CD4-positive, alpha-beta T cell treated with Interleukin-6 at 100 ng/mL for 8 hours (primary cell): ENCODE data around the gene EGR2.
A peak's percentile ranks its signal among the peaks of the same experiment; 100 is the strongest.

Experiments used
- DNase-seq: peaks from one replicate; pipeline ENCODE4 v3.0.0-alpha.2; 2020; ENCODE audit warnings: mixed read lengths, low spot score

EGR2 gene

DNA sequence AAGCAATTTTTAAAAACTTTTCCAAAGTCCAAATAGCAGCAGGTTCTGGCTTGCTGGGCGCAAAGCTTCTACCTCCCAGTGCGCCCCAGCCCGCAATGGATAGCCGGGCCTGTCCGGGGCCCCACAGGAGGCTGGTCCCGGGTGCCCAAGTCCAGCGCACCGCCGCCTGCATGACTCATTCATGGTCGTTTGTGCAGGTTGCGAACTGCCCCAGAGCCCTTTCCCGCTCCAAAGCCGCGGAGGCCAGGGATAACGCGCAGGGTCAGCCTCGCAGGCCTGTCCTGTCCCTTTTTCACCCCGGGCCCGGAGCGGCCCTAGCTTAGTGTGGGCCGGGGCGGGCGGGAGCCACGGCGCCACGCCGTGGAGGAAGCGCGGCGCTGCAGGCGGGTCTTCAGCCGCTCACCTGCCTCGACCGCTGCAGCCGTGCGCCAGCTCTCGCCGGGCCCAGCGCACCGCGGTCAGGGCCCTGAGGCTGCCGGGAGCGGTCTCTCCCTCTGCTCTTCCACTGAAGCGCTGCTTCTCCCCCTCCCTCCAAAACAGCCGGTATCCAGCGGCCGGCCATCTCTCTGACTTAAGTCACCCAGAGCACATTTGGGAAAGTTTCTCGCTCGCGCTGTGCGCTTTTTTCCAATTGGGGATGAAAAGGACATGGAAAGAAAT lies 1.7 kb upstream of the EGR2 start:
- peak; percentile 56 for DNase-seq

DNA sequence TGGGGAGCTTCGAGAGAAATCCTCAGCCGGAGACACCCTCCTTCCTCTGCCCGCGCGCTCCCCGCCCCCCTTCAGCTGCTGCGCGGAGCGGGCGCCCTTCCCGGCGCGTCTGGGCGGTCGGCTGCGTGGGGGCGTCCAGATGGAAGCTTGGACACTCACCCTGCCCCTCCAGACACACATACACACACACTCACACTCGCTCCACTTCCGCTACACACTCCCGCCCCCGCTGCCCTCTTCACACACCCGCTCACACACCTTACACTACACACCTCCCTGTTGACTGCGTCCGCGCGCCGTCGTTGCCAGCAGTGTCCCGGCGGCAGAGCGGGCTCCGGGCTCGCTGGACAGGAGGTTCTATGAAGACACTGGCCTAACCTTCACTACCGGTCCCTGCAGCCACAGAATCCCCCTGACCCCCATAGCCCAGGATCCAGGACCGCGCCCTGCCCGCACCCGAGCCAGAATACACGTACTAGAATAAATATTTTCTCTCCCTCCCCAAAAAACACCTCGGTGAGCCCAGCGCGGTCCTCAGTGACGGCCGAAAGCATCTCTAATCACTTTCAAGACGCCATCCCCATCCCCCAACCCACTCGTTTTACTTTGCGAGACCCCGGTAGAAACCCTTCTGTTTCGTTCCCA lies 1.1 kb upstream of the EGR2 start:
- no peak for DNase-seq

DNA sequence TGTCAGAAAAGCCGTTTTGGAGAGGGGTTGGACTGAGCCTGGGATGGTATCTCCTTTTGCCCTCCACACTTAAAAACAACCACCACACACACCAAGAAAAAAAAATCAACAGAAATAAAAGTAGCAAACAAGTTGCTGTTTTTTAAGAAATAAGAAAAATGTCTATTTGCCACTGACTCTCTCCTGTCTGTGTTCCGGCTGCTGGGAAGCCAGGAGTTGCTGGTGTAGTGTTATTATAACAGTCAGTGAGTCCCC lies 163 bp downstream of the EGR2 start:
- DNase-seq: no peak

DNA sequence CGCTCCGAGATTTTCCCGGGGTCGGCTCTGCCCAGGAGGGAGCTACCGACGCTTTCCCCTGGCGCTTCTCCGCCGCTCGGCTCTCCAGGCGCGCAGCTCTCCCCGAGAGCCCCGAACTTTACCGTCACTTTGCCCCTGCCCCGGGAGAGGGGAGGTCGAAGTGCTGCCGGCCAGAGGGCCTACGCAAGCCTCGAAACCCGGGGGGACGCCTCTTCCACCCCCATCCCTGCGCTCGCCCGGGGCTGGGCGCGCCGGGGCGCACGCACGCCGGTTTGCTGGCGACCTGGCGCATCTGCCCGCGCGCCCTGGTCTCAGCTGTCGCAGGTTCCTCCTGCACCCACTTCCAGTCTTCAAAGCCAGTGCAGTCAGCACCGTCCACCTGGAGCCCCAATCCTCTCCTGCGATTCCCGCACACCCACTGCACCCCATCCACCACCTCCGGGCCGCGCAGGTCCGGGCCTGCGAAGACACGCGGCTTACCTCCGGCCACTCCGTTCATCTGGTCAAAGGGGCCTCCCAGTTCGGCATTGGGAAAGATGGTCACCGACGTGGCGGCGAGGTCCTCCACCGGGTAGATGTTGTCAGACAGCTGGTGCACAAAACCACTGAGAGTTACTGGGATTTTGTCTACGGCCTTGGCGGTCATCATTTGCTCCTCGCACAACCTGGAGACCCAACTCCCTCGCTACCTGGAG lies 638 bp downstream of the EGR2 start:
- DNase-seq: no peak

DNA sequence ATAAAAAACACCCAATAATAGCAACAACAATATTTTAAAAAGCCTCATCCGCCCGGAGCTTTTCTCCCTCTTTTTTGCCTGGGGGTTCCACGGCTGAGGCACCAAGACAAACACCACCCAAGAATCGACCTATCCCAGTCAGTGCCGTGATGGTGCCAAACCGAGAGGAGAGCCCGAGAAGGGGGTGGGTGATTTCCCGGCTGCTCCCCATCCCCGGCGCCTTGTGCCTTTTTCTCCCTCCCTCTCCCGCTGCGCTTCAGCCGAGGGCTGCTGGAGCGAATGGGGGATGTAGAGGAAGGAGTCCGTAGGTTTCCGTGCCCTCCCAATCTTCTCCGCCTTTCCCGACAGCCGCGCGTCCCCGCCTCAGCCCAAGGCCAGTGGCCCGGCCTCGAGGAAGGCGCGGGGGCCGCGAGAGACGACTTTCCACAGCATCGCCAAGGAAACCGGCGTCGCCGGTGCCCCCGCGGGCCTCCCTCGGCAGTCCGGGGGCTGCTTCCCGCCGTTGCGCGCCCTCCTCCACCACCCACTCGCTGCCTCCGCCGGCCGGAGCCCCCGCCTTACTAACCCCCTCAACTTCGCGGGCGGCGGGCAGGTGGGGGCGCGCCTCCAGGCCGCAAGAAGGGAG lies 1.3 kb downstream of the EGR2 start:
- no peak for DNase-seq

DNA sequence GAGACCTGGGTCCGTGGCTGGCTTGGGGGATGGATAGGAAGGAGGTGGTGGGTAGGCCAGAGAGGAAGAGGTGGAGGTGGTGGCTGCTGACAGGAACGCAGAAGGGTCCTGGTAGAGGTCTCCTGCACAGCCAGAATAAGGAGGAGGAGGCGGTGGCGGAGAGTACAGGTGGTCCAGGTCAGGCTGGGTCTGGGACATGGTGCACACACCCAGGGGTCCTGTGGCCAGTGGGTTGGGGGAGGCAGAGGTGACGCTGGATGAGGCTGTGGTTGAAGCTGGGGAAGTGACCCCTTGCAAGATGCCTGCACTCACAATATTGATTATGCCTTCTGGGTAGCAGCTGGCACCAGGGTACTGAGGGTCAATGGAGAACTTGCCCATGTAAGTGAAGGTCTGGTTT lies 2.2 kb downstream of the EGR2 start:
- DNase-seq: no peak

DNA sequence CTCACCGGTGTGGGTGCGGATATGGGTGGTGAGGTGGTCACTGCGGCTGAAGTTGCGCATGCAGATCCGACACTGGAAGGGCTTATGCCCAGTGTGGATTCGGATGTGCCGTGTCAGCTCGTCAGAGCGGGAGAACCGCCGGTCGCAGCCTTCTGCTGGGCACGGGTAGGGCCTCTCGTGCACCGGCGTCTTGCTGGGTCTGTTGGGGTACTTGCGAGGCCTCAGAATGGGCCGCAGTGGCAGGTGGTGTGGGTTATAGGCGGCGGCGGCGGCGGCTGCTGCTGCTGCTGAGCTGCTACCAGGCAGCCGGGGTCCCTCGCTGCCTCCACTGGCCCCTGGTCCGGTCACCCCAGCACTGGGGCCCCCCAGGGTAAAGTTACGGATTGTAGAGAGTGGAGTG lies 2.7 kb downstream of the EGR2 start:
- no peak for DNase-seq

DNA sequence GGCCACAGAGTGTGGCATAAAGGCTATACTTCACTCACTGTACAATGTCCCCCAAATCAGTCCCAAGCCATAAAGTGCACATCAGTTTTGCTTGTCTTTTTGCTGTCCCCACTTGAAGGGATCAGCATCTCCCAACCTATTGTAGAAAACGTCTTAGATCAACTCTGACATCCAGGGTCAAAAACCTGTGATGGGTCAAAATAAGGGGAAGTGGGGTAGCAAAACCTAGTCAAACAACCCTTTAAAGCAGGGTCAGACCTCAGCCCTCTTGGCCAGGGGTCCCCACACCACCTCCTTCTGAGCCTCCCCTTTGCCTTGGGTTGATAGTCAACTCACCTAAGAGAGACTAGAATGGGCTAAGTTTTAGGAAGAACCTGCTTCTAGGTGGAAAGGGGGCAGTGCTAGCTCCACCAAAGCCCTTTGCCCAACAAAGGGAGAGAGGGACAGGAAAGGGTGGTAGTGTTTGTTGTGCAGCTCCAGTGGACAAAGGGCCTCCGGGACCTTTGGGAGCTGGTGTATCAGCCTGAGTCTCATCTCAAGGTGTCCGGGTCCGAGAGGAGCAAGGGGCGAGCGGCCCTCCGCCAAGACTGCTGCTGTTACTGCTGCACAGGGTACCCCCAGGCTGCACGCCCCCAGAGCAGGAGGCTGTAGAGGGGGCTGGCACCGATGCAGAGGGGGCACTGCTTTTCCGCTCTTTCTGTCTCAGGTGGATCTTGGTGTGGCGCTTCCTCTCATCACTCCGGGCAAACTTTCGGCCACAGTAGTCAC lies 3.3 kb downstream of the EGR2 start:
- DNase-seq: no peak

DNA sequence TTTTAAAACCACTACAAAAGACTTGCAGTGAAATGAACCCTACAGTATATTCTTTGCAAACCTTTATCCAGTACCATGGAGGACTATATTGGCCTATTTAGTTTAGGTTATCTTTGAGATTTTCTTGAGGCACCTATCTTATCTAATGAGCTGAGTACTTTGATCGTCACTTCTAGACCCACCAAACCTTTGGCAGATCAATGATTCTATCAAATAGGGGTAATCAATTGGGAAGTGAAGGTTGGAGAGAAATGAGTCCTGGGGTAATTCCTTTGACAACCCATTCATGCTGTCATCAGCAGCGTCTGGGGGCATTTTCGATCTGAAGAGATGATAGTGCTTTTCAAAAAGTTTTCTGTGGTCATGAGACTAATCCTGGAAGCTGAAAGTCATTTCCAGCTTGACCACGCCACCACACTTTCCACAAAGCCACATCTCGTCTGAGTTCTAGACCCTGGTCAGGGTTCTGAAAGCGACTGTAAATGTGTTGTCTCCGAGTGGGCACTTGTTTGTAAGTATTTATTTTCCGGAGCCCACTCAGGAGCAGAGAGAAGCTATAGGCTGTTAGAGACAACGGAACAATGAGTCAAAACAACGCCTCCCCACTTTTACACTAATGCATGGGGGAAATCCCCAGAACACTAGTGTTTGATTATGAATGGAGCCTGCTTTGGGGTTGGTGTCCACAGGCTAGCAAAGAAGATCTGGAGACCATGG lies 4.8 kb downstream of the EGR2 start:
- no peak for DNase-seq

DNA sequence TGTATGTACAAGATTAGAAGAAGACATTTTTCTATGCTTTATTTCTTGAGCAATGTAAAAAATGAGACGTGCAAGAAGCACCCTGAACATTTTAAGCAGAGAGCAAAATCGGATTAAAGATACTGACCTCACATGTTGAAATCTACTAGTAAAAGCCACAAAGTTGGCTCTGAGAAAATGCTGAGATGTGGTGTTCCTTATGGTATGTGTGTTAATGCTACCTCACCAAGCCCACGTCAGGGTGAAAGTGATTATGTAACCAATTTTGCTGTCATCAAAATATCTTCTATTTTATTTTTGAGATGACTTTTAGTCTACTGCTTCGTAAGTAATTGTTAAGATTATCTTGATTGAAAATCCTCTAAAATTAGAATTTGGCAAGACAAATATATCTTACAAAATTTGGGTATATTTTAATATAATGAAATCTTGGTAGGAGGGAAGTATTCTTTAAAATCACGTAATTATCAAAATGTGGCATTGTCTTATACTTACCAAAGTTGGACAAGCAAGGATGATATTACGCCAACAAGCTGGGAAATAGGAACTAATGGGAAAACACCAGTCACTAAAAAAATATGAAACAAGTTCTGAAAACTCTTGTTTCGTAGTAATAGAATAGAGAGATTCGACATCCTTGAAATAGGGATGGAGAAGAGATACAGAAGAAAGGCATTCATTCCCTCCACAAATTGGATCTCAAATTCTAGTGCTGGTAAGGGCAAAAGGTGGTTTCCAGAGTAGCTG lies 5.8 kb downstream of the EGR2 start:
- no peak for DNase-seq

DNA sequence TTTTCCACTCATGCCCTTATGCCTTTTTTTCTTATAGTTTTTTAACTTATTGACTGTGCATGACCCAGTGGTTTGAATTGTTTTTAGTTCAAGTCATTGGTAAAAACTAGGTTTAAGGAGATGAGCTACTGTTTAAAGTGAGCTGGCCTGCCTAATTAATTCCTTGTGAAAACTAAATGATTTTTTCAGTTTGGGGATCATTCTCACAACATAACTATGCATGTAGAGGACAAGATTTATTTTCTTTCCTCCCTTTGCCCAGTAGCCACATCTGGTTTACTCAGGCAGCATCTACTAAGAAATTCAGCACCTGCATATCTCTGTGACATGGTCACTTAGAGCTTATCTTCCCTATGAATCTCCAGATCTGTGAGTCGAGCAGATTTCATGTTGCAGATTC lies 9.9 kb downstream of the EGR2 start:
- no peak for DNase-seq

DNA sequence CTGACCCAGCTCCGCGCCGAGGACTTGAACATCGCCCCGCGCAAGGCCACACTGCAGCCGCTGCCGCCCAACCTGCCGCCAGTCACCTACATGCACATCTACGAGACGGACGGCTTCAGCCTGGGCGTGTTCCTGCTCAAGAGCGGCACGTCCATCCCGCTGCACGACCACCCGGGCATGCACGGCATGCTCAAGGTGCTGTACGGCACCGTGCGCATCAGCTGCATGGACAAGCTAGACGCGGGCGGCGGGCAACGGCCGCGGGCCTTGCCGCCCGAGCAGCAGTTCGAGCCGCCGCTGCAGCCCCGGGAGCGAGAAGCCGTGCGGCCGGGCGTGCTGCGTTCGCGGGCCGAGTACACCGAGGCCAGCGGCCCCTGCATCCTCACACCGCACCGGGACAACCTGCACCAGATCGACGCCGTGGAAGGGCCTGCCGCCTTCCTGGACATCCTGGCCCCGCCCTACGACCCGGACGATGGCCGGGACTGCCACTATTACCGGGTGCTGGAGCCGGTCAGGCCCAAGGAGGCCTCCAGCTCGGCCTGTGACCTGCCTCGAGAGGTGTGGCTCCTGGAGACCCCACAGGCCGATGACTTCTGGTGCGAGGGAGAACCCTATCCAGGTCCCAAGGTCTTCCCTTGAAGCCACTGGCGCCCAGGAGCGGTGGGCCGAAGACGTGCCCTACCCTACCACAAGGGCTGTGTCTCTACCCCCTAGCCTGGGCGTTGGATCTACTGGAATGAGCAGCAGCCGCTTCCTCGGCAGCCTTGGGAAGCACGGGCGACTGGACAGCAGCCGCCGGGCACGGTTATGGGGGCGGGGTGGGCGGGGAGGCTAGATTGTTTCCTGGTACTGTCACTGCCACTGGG lies 10.7 kb downstream of the EGR2 start:
- DNase-seq: no peak

DNA sequence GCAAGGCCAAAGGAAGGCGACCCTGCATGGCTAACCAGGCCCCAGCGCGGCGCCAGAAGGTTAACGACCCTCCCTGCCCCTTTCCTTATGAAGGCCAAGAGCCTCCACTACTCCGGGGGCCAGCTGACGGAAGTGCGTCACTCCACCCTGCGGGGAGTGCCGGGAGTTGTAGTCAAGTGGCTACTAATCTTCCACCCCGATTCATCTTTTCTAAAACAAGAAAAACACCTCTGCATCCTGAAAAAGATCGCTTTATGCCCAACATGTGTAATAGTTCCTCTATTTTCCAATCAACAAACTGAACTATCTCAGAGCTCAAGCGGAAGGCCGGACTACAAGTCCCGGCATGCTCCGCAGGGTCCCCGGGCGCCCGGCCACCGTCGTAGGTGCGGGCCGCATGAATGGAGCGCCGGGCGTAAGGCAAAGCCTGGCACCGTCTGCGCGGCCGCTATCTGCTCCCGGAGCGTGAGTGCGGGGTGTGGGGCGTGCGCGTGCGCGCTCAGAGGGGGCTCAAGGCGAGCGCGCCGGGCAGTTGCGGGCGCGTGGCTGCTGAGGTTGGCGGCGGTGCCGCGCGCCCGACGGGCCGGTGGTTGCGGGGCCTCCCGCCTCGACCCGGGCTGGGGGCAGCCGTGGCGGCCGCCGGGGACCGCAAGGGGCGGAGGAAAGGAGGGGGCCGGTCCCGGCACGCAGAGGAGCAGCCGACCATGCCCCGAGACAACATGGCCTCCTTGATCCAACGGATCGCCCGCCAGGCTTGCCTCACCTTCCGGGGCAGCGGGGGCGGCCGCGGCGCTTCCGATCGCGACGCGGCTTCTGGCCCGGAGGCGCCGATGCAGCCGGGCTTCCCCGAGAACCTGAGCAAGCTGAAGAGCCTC lies 11.6 kb downstream of the EGR2 start, which contains the start of gene ADO:
TSS of gene ADO (plus strand) at position 365 of the 875 bp plus-strand sequence. CDS start at position 705, 340 bp downstream.
- DNase-seq: peak; percentile 72

DNA sequence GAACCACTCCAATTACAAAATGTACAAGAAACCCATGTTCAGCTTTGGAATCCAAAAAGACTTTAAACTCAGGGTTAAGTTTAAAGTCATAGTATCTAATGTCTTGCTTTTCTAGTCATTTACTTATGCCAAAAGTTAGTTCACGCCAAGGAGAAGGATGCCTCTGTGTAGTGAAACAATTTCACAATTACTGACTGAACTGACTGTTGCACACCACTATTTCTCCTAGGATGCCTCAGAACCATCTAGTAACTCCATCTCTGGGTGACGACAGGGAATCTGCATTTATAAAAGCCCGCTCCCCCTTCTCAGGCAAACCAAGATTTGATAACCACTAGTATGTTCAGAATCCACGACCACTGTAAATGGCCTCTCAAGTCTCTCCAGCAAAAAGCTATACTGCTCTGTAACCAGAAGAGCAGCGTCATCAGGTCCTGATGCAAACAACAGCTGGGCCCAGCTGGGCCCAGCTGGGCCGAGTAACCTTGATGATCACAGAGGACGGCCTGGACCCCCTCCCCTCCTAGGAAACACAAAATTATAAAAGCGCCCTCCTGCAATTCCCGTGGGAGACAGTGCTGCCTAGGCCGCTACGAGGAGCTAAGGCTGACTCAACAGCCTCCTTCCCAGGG lies 12.3 kb downstream of the EGR2 start:
- no peak for DNase-seq

DNA sequence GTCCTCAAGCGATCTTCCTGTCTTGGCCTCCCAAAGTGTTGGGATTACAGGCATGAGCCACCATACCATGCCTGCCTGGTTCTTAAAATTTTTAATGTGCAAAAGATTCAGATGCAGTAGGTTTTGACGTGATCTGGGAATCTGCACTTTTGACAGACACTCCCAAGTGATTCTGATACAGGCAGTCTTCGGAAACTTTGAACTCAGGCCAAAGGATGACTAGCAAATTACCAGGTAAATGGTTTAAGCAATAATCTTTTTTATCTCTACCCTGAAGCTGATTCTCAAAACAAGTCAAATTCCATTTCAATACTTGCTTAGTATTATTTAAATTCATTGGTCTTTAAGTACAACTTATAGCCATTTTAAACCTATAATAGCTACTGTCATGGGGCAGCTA lies 14.3 kb downstream of the EGR2 start:
- no peak for DNase-seq

DNA sequence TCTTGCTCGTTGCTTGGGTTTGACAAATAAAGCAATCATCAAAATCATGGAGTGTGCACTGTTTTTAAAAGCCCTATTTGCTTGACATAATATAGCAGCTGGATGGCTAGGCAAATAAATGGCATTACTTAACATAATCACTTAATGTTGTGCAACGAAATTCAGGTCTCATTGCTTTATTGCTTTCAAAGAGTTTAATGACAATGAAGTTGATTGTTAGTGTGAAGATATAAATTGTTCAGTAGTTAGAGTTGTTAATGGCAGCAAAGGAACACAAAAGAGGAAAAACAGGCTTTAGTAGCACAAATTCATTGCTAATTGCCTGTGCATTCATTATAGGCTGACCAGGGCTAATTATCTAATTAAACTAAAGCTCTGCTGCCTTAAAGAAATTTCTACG lies 19.3 kb downstream of the EGR2 start:
- DNase-seq: no peak

DNA sequence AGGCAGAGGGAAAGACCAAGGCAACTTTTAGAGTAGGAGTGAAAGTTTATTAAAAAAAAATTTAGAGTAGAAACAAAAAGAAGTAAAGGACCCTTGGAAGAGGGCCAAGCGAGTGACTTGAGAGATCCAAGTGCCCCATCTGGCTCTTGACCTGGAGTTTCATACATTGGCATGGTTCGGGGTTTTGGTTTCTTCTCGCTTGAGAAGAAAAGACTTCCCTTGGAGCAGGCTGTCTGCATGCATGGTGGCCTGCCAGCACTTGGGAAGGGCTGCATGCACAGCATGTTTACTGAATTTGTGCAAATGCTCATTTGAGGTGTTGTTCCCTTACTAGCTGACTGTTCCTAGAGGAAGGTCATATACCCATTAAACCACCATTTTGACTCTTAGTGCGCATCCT lies 20.4 kb downstream of the EGR2 start:
- no peak for DNase-seq

DNA sequence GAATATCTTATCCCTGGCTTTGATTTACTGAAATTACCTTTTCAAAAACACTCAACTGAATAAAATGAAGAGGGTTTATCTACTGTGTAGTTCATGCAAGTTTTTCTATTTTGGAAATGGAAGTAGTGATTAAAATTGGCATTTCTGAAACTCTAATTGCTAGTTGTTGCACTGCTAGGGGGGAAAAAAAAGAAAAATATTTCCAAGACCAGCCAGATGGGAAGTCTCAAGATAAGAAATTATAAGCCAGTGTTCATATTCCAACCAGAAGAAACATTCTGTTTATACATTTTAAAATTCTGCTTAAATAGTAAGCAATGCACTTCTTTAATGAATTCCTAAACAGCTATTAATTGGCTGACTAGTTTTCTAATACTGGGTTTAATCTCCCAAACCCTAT lies 21.1 kb downstream of the EGR2 start:
- no peak for DNase-seq

DNA sequence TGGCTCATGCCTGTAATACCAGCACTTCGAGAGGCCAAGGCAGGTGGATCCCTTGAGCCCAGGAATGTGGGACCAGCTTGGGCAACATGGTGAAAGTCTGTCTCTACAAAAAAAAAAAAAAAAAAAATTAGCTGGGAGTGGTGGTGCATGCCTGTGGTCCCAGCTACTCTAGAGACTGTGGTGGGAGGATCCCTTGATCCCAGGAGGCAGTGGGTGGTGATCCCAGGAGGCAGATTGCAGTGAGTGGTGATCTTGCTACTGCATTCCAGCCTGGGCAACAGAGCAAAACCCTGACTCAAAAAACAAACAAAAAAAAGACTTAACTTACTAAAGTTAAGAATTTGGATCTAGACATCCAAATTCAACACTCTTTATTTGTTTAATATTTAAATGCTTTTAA lies 21.9 kb downstream of the EGR2 start:
- no peak for DNase-seq
